ENCODE results near the gene BICDL2. TPM values are rescaled to one million over a fixed set of nuclear protein-coding genes. Genes with fewer than 3 reads are reported as not detected.

The BICDL2 gene
- polyA plus RNA-seq, 3 donors: not detected

DNA sequence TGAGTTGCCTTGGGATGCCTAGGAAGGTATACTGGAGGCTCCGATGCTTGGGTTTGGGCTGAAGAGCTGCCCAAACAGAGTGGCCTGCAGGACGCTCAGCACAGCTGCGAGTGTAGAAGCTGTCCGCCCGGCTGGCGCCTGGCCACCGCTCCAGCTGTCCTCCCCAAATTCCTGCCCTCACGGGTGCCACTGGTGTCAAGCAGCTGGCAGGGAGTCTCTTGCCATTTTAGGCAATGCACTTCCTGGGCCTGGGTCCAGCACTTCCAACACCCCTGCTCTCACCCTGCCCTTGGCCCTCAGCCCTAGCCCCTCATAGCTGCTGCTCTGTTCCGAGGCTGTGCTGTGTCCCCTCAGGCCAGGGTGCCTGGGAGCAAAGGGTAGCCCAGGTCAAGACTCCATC is 51.3 kb downstream of the BICDL2 start:
- peaks cover 7 to 26% (median 12%) of the 10 kb centered on the region in 3 donors for H3K27me3 Mint-ChIP-seq (ENCODE audit: low read depth in 3 of 3)
- Histone ChIP-seq H2AFZ (ENCODE audit: insufficient read depth, low read depth, low read length, poor library complexity, severe bottlenecking) (no peak overlapping the region), H3K9me3 (replicated peaks in 1 of 2; ENCODE audit: control insufficient read depth in 1 of 2, insufficient read depth in 1 of 2, low read length in 2 of 2) (no peaks in the 10 kb centered on the region), H3K36me3 (replicated peaks in 1 of 2; ENCODE audit: control insufficient read depth in 1 of 2, insufficient read depth in 2 of 2, low read length in 2 of 2) (no peaks in the 10 kb centered on the region), H3K27me3 (ENCODE audit: control insufficient read depth in 2 of 2, insufficient read depth in 2 of 2, low read length in 2 of 2) (no peaks in the 10 kb centered on the region), H3K4me2 (replicated peaks; ENCODE audit: extremely low read depth, low read length, poor library complexity, severe bottlenecking) (no peak overlapping the region), H3K4me3 (replicated peaks in 1 of 3; ENCODE audit: low read depth in 2 of 3, low read length in 3 of 3) (no peak overlapping the region), H3K9ac (ENCODE audit: insufficient read depth, low read length, poor library complexity, severe bottlenecking) (no peak overlapping the region), H3K79me2 (ENCODE audit: insufficient read depth, low read length) (no peaks in the 10 kb centered on the region), H3K4me1 (ENCODE audit: control insufficient read depth in 1 of 2, insufficient read depth in 2 of 2, low read length in 2 of 2) (peaks cover 13 to 15% of the 10 kb centered on the region in 2 donors), H3K27ac (ENCODE audit: low read depth in 1 of 2, low read length in 2 of 2) (no peak overlapping the region), H4K20me1 (ENCODE audit: insufficient read depth, low read length) (no peaks in the 10 kb centered on the region)
- H3K4me1 Mint-ChIP-seq: peaks cover 15% of the 10 kb centered on the region
- 95% methylated on average over 8 of the region's 9 CpGs for WGBS (ENCODE audit: insufficient coverage)
- no peak overlapping the region for H3K27ac Mint-ChIP-seq
- no peaks in the 10 kb centered on the region for H3K36me3 Mint-ChIP-seq
- no peak for DNase-seq
- H3K9me3 Mint-ChIP-seq: no peaks in the 10 kb centered on the region
- H3K4me3 Mint-ChIP-seq: no peak overlapping the region
- intact Hi-C loops (cut with micrococcal nuclease): no loop called here
- TF ChIP-seq, protein P1, sequence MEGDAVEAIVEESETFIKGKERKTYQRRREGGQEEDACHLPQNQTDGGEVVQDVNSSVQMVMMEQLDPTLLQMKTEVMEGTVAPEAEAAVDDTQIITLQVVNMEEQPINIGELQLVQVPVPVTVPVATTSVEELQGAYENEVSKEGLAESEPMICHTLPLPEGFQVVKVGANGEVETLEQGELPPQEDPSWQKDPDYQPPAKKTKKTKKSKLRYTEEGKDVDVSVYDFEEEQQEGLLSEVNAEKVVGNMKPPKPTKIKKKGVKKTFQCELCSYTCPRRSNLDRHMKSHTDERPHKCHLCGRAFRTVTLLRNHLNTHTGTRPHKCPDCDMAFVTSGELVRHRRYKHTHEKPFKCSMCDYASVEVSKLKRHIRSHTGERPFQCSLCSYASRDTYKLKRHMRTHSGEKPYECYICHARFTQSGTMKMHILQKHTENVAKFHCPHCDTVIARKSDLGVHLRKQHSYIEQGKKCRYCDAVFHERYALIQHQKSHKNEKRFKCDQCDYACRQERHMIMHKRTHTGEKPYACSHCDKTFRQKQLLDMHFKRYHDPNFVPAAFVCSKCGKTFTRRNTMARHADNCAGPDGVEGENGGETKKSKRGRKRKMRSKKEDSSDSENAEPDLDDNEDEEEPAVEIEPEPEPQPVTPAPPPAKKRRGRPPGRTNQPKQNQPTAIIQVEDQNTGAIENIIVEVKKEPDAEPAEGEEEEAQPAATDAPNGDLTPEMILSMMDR (IDR thresholded peaks at IDR 0.05): no peak

DNA sequence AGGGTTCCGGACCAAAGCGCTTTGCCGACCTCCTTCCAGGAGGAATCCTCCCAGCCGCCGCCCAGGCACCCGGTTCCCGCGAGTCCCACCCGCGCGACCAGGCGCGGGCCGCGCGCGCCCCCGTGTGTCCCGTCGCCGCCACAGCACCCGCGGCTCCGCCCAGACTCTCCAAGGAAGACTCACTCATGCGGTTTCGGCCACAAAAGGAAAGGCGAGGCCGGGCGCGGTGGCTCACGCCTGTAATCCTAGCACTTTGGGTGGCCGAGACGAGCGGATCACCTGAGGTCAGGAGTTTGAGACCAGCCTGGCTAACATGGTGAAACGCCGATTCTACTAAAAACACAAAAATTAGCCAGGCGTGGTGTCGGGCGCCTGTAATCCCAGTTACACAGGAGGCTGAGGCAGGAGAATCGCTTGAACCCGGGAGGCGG is 53.0 kb downstream of the BICDL2 start:
- peak overlapping the region in 4 of 7 donors; percentile 36 to 83 (median 54) for H3K27ac Mint-ChIP-seq

More for the DNA sequence above, 53.0 kb downstream of the BICDL2 start:
- intact Hi-C loops (cut with micrococcal nuclease): loop anchor here in 1 of 2 donors (2.0 kb wide), 1 partner anchor 15 kb away; the partner anchor contains the start of gene PAQR4
- H3K36me3 ChIP-seq (replicated peaks in 1 of 2; ENCODE audit: control insufficient read depth in 1 of 2, insufficient read depth in 2 of 2, low read length in 2 of 2): no peaks in the 10 kb centered on the region
- DNase-seq: peak; percentile 59 to 80 (median 71)
- no peaks in the 10 kb centered on the region for H3K27me3 ChIP-seq (ENCODE audit: control insufficient read depth in 2 of 2, insufficient read depth in 2 of 2, low read length in 2 of 2)
- peaks cover 22 to 29% of the 10 kb centered on the region in 2 donors for H3K4me1 ChIP-seq (ENCODE audit: control insufficient read depth in 1 of 2, insufficient read depth in 2 of 2, low read length in 2 of 2)
- H3K9ac ChIP-seq (ENCODE audit: insufficient read depth, low read length, poor library complexity, severe bottlenecking): no peak overlapping the region
- Mint-ChIP-seq H3K4me1 (peaks cover 23% of the 10 kb centered on the region), H3K36me3 (no peaks in the 10 kb centered on the region), H3K27me3 (ENCODE audit: low read depth in 3 of 3) (peaks cover 3 to 18% (median 4%) of the 10 kb centered on the region in 3 donors), H3K9me3 (no peaks in the 10 kb centered on the region), H3K4me3 (peak overlapping the region; percentile 57 to 76)
- TF ChIP-seq, protein P1 (IDR thresholded peaks at IDR 0.05): peak; percentile 95
- no peak overlapping the region for H3K27ac ChIP-seq (ENCODE audit: low read depth in 1 of 2, low read length in 2 of 2)
- no peaks in the 10 kb centered on the region for H3K9me3 ChIP-seq (replicated peaks in 1 of 2; ENCODE audit: control insufficient read depth in 1 of 2, insufficient read depth in 1 of 2, low read length in 2 of 2)
- H3K79me2 ChIP-seq (ENCODE audit: insufficient read depth, low read length): peaks cover 11% of the 10 kb centered on the region
- peak overlapping the region; percentile 62 for H2AFZ ChIP-seq (ENCODE audit: insufficient read depth, low read depth, low read length, poor library complexity, severe bottlenecking)
- peak overlapping the region; percentile 62 for H3K4me2 ChIP-seq (replicated peaks; ENCODE audit: extremely low read depth, low read length, poor library complexity, severe bottlenecking)
- 6% methylated on average over 42 of the region's 42 CpGs for WGBS (ENCODE audit: insufficient coverage)
- peak overlapping the region in 1 of 3 experiments; percentile 15 for H3K4me3 ChIP-seq (replicated peaks in 1 of 3; ENCODE audit: low read depth in 2 of 3, low read length in 3 of 3)
- no peaks in the 10 kb centered on the region for H4K20me1 ChIP-seq (ENCODE audit: insufficient read depth, low read length)

Measured in CD14-positive monocyte (primary cell).